Peyer's patch (tissue), 4 donors: ENCODE results near the gene RYK.

ENCODE experiments used
- CTCF ChIP-seq, 6 experiments: fragments of 450-650 bp in 4 of 6; fragments of 200-600 bp in 2 of 6; sonication (generic) in 1 of 6; IDR thresholded peaks; one replicate each; pipeline ENCODE4 v1.5.1; 2017 to 2019; ENCODE audit warnings: antibody characterized with exemption in 6 of 6, mild to moderate bottlenecking in 3 of 6, moderate library complexity in 1 of 6
- POLR2A ChIP-seq, 2 donors: fragments of 450-650 bp; IDR thresholded peaks; one replicate each; pipeline ENCODE4 v1.5.1; 2017; ENCODE audit warnings: antibody characterized with exemption in 2 of 2, mild to moderate bottlenecking in 2 of 2, moderate library complexity in 2 of 2

- TF ChIP-seq CTCF (IDR thresholded peaks at IDR 0.05) (peak in 3 of 6 experiments; percentile 31 to 51 (median 43)), POLR2A (IDR thresholded peaks at IDR 0.05) (no peak)
These were observed 38.9 kb downstream of the RYK start for GRCh38 chr3:134211797-134212196.
